GM23338 (cell line): ENCODE data around the gene TPX2. TPM values are rescaled to one million over a fixed set of nuclear protein-coding genes. Genes with fewer than 3 reads are reported as not detected.

Experiments used
- ATAC-seq: fragments of 200-7000 bp; cut with Tn5 transposase; 3 replicates; pipeline ENCODE4 v1.9.1; 2020
- DNase-seq: peaks from one replicate; pipeline ENCODE4 v3.0.0-alpha.2; 2015; ENCODE audit warnings: low spot score
- H2AFZ ChIP-seq: fragments of 200-600 bp; sonication (generic); 2 replicates; pipeline ENCODE4 v1.8.0; 2016; ENCODE audit warnings: antibody characterized with exemption, mild to moderate bottlenecking, moderate library complexity
- H3F3A ChIP-seq: fragments of 200-600 bp; sonication (generic); replicated peaks from 2 replicates; pipeline ENCODE4 v1.8.0; 2017; ENCODE audit warnings: antibody characterized with exemption, mixed run types, low read depth
- H3K27ac ChIP-seq: fragments of 200-600 bp; sonication (generic); 2 replicates; pipeline ENCODE4 v1.6.1; 2016; ENCODE audit warnings: low read depth
- H3K27me3 ChIP-seq: fragments of 200-600 bp; sonication (generic); 2 replicates; pipeline ENCODE4 v1.8.0; 2016; ENCODE audit warnings: mild to moderate bottlenecking, mixed run types, moderate library complexity; ENCODE audit not compliant: insufficient read depth
- H3K36me3 ChIP-seq: fragments of 200-600 bp; sonication (generic); 2 replicates; pipeline ENCODE4 v1.8.0; 2016; ENCODE audit warnings: mild to moderate bottlenecking; ENCODE audit not compliant: insufficient read depth
- H3K4me1 ChIP-seq: fragments of 200-600 bp; sonication (generic); 2 replicates; pipeline ENCODE4 v1.8.0; 2016; ENCODE audit warnings: mild to moderate bottlenecking, moderate library complexity; ENCODE audit not compliant: insufficient read depth
- H3K4me2 ChIP-seq: fragments of 200-600 bp; sonication (generic); 2 replicates; pipeline ENCODE4 v1.7.1; 2017; ENCODE audit warnings: mixed run types
- H3K4me3 ChIP-seq: fragments of 200-600 bp; sonication (generic); 2 replicates; pipeline ENCODE4 v1.6.1; 2016; ENCODE audit warnings: mixed run types
- H3K79me2 ChIP-seq: fragments of 200-600 bp; sonication (generic); replicated peaks from 2 replicates; pipeline ENCODE4 v1.8.0; 2017; ENCODE audit warnings: mild to moderate bottlenecking; ENCODE audit not compliant: insufficient read depth
- H3K9me2 ChIP-seq: fragments of 200-600 bp; sonication (generic); 2 replicates; pipeline ENCODE4 v1.8.0; 2017; ENCODE audit not compliant: insufficient read depth
- H4K20me1 ChIP-seq: fragments of 200-600 bp; sonication (generic); replicated peaks from 2 replicates; pipeline ENCODE4 v1.8.0; 2017; ENCODE audit warnings: mild to moderate bottlenecking; ENCODE audit not compliant: insufficient read depth
- H3K27ac Mint-ChIP-seq: 2 replicates; pipeline ENCODE4 v1.8.0; 2020; ENCODE audit warnings: inconsistent platforms, mild to moderate bottlenecking, moderate library complexity, mixed read lengths
- H3K27me3 Mint-ChIP-seq: 3 replicates; pipeline ENCODE4 v1.8.0; 2022; ENCODE audit warnings: low read depth, mild to moderate bottlenecking, moderate library complexity, mixed read lengths, inconsistent platforms; ENCODE audit not compliant: insufficient read depth, poor library complexity
- H3K36me3 Mint-ChIP-seq: 3 replicates; pipeline ENCODE4 v1.8.0; 2021; ENCODE audit warnings: low read depth, mild to moderate bottlenecking, inconsistent platforms, moderate library complexity, mixed read lengths
- H3K4me1 Mint-ChIP-seq: 3 replicates; pipeline ENCODE4 v1.8.0; 2020; ENCODE audit warnings: mild to moderate bottlenecking, inconsistent platforms, mixed read lengths
- H3K4me3 Mint-ChIP-seq: 3 replicates; pipeline ENCODE4 v1.8.0; 2021; ENCODE audit warnings: moderate library complexity, mild to moderate bottlenecking, inconsistent platforms, mixed read lengths
- H3K9me3 Mint-ChIP-seq: 3 replicates; pipeline ENCODE4 v1.8.0; 2020; ENCODE audit warnings: moderate library complexity, mild to moderate bottlenecking, inconsistent platforms, mixed read lengths
- CREB1 ChIP-seq: fragments of 250-450 bp; sonication (Bioruptor Pico); IDR thresholded peaks from 2 replicates; pipeline ENCODE4 v1.5.0; 2020; ENCODE audit warnings: low read depth, mild to moderate bottlenecking, moderate library complexity
- EZH2phosphoT487 ChIP-seq: fragments of 200-600 bp; sonication (generic); IDR thresholded peaks from one replicate; pipeline ENCODE4 v1.8.1; 2018; ENCODE audit warnings: antibody characterized with exemption; ENCODE audit not compliant: unreplicated experiment
- POLR2AphosphoS5 ChIP-seq: IDR thresholded peaks from 2 replicates; pipeline ENCODE4 v1.6.1; 2016; ENCODE audit warnings: antibody characterized with exemption, low read depth
- polyA plus RNA-seq: library from polyadenylated mRNA; unstranded; fragments of >200 nt; fragmentation: Nextera tagmentation; extraction: Ambion mirVana; gene quantifications from 2 replicates; pipeline ENCODE4 v1.2.1, GENCODE V29; 2016
- total RNA-seq: library from RNA; depleted of rRNA; stranded (reverse); fragments of >200 nt; shearing (Covaris generic); gene quantifications from 2 replicates; pipeline ENCODE4 v1.2.3, GENCODE V29; 2014
- TF ChIP-seq, protein P1 (sequence below): fragments of 250-450 bp; sonication (Bioruptor Pico); IDR thresholded peaks from 2 replicates; pipeline ENCODE4 v1.5.0; 2020; ENCODE audit warnings: mild to moderate bottlenecking, moderate library complexity
- TF ChIP-seq, protein P2 (sequence below): IDR thresholded peaks from one replicate; pipeline ENCODE4 v1.6.1; 2018; ENCODE audit warnings: antibody characterized with exemption; ENCODE audit not compliant: unreplicated experiment
- TF ChIP-seq, protein P3 (sequence below): IDR thresholded peaks from 2 replicates; pipeline ENCODE4 v1.6.1; 2016; ENCODE audit warnings: antibody characterized with exemption

TPX2 gene
- total and polyA plus RNA-seq, 2 experiments from 2014 or later = 101 to 159 TPM

DNA sequence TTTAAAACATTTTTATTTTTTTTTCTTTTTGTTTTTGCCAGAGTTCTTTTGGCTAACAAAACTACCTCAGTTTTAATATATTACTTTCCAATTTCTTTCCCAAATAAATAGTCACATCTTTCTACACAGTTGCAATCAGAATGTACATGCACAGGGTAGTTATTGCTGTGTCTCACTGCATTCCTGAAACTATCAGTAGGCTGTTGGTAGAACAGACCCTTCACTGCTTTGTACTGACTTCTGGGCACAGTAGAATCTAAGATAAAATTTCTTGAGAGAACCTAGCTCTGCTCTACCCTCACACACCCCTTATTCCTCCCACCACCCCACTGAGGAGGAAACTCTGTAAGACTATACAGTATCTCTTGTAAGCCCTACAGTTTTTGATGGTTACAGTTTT lies 19.9 kb downstream of the TPX2 start:
- no peaks in the 10 kb centered on the region for H3K27me3 Mint-ChIP-seq
- DNase-seq (no peak), ATAC-seq (no peak)
- Histone ChIP-seq H3K27me3 (no peaks in the 10 kb centered on the region), H3K4me3 (no peak overlapping the region), H3K27ac (no peak overlapping the region), H2AFZ (no peak overlapping the region), H4K20me1 (peaks cover 52% of the 10 kb centered on the region), H3K4me1 (0 out of 2 replicates have a peak, but pooled peaks cover 3% of the 10 kb centered on the region), H3K9me2 (no peaks in the 10 kb centered on the region), H3K79me2 (peaks cover 85% of the 10 kb centered on the region), H3K36me3 (peaks cover 40% of the 10 kb centered on the region), H3F3A (0 out of 2 replicates have a peak, but pooled peaks cover 3% of the 10 kb centered on the region), H3K4me2 (no peak overlapping the region)
- no peaks in the 10 kb centered on the region for H3K9me3 Mint-ChIP-seq
- no peak overlapping the region for H3K27ac Mint-ChIP-seq
- H3K4me3 Mint-ChIP-seq = no peak overlapping the region
- H3K36me3 Mint-ChIP-seq = peaks cover 61% of the 10 kb centered on the region
- TF ChIP-seq, protein P1, sequence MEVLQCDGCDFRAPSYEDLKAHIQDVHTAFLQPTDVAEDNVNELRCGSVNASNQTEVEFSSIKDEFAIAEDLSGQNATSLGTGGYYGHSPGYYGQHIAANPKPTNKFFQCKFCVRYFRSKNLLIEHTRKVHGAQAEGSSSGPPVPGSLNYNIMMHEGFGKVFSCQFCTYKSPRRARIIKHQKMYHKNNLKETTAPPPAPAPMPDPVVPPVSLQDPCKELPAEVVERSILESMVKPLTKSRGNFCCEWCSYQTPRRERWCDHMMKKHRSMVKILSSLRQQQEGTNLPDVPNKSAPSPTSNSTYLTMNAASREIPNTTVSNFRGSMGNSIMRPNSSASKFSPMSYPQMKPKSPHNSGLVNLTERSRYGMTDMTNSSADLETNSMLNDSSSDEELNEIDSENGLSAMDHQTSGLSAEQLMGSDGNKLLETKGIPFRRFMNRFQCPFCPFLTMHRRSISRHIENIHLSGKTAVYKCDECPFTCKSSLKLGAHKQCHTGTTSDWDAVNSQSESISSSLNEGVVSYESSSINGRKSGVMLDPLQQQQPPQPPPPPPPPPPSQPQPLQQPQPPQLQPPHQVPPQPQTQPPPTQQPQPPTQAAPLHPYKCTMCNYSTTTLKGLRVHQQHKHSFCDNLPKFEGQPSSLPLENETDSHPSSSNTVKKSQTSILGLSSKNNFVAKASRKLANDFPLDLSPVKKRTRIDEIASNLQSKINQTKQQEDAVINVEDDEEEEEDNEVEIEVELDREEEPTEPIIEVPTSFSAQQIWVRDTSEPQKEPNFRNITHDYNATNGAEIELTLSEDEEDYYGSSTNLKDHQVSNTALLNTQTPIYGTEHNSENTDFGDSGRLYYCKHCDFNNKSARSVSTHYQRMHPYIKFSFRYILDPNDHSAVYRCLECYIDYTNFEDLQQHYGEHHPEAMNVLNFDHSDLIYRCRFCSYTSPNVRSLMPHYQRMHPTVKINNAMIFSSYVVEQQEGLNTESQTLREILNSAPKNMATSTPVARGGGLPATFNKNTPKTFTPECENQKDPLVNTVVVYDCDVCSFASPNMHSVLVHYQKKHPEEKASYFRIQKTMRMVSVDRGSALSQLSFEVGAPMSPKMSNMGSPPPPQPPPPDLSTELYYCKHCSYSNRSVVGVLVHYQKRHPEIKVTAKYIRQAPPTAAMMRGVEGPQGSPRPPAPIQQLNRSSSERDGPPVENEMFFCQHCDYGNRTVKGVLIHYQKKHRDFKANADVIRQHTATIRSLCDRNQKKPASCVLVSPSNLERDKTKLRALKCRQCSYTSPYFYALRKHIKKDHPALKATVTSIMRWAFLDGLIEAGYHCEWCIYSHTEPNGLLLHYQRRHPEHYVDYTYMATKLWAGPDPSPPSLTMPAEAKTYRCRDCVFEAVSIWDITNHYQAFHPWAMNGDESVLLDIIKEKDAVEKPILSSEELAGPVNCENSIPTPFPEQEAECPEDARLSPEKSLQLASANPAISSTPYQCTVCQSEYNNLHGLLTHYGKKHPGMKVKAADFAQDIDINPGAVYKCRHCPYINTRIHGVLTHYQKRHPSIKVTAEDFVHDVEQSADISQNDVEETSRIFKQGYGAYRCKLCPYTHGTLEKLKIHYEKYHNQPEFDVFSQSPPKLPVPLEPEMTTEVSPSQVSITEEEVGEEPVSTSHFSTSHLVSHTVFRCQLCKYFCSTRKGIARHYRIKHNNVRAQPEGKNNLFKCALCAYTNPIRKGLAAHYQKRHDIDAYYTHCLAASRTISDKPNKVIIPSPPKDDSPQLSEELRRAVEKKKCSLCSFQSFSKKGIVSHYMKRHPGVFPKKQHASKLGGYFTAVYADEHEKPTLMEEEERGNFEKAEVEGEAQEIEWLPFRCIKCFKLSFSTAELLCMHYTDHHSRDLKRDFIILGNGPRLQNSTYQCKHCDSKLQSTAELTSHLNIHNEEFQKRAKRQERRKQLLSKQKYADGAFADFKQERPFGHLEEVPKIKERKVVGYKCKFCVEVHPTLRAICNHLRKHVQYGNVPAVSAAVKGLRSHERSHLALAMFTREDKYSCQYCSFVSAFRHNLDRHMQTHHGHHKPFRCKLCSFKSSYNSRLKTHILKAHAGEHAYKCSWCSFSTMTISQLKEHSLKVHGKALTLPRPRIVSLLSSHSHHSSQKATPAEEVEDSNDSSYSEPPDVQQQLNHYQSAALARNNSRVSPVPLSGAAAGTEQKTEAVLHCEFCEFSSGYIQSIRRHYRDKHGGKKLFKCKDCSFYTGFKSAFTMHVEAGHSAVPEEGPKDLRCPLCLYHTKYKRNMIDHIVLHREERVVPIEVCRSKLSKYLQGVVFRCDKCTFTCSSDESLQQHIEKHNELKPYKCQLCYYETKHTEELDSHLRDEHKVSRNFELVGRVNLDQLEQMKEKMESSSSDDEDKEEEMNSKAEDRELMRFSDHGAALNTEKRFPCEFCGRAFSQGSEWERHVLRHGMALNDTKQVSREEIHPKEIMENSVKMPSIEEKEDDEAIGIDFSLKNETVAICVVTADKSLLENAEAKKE (CRISPR knock-in tag) = no peak
- TF ChIP-seq EZH2phosphoT487 = no peak
- H3K4me1 Mint-ChIP-seq = peaks cover 7% of the 10 kb centered on the region; the same call in 2 of the 3 replicates

DNA sequence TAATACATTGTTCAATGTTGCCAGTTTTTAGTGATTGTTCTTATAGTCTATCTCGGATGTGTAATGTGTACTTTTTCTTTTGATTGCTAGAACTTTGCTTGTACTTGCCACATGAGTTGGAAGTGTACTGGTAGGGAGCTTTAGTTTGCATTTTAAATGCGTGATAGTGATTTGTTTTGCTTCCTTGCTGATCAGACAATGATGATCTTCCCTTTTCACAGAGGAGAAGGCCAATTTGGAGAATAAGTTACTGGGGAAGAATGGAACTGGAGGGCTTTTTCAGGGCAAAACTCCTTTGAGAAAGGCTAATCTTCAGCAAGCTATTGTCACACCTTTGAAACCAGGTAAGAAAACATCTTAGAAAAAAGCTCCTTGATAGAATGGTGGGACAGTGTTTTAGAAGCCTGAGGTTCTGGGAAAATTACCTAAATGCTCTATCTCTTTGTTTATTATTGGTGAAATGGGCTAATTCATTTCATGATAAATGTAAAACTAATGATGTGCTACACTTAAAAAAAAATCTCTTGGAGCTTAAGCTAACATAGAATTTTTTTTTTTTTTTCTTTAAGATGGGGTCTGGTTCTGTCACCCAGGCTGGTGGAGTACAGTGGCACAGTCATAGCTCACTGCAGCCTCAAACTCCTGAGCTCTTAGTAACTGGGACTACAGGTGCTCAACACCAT lies 20.9 kb downstream of the TPX2 start:
- Histone ChIP-seq H3K9me2 (no peaks in the 10 kb centered on the region), H3K27ac (no peak overlapping the region), H3K36me3 (peaks cover 40% of the 10 kb centered on the region), H3K4me2 (no peak overlapping the region), H3K4me3 (no peak overlapping the region), H4K20me1 (peaks cover 44% of the 10 kb centered on the region), H3K4me1 (0 out of 2 replicates have a peak, but pooled peaks cover 3% of the 10 kb centered on the region), H3K79me2 (peaks cover 85% of the 10 kb centered on the region), H3F3A (no peaks in the 10 kb centered on the region), H2AFZ (no peak overlapping the region), H3K27me3 (no peaks in the 10 kb centered on the region)
- DNase-seq (no peak), ATAC-seq (no peak)
- H3K4me1 Mint-ChIP-seq = peaks cover 7% of the 10 kb centered on the region; the same call in 2 of the 3 replicates
- no peak overlapping the region for H3K4me3 Mint-ChIP-seq
- H3K27ac Mint-ChIP-seq = no peak overlapping the region
- H3K9me3 Mint-ChIP-seq = no peaks in the 10 kb centered on the region
- H3K36me3 Mint-ChIP-seq = peaks cover 69% of the 10 kb centered on the region
- no peaks in the 10 kb centered on the region for H3K27me3 Mint-ChIP-seq
- TF ChIP-seq POLR2AphosphoS5 = no peak
- TF ChIP-seq, protein P2, sequence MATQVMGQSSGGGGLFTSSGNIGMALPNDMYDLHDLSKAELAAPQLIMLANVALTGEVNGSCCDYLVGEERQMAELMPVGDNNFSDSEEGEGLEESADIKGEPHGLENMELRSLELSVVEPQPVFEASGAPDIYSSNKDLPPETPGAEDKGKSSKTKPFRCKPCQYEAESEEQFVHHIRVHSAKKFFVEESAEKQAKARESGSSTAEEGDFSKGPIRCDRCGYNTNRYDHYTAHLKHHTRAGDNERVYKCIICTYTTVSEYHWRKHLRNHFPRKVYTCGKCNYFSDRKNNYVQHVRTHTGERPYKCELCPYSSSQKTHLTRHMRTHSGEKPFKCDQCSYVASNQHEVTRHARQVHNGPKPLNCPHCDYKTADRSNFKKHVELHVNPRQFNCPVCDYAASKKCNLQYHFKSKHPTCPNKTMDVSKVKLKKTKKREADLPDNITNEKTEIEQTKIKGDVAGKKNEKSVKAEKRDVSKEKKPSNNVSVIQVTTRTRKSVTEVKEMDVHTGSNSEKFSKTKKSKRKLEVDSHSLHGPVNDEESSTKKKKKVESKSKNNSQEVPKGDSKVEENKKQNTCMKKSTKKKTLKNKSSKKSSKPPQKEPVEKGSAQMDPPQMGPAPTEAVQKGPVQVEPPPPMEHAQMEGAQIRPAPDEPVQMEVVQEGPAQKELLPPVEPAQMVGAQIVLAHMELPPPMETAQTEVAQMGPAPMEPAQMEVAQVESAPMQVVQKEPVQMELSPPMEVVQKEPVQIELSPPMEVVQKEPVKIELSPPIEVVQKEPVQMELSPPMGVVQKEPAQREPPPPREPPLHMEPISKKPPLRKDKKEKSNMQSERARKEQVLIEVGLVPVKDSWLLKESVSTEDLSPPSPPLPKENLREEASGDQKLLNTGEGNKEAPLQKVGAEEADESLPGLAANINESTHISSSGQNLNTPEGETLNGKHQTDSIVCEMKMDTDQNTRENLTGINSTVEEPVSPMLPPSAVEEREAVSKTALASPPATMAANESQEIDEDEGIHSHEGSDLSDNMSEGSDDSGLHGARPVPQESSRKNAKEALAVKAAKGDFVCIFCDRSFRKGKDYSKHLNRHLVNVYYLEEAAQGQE = no peak
- TF ChIP-seq, protein P3, sequence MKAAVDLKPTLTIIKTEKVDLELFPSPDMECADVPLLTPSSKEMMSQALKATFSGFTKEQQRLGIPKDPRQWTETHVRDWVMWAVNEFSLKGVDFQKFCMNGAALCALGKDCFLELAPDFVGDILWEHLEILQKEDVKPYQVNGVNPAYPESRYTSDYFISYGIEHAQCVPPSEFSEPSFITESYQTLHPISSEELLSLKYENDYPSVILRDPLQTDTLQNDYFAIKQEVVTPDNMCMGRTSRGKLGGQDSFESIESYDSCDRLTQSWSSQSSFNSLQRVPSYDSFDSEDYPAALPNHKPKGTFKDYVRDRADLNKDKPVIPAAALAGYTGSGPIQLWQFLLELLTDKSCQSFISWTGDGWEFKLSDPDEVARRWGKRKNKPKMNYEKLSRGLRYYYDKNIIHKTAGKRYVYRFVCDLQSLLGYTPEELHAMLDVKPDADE = no peak
- TF ChIP-seq CREB1 (CRISPR knock-in tag) = no peak
